HG03442 (cell line): ENCODE data around the gene INSYN2B.
"Not testable (repeated sequence)": the region's sequence is repeated elsewhere in the genome, so short reads cannot be mapped to it uniquely, and the experiment has no call there.

Source experiments
- ATAC-seq: cut with Tn5 transposase; IDR thresholded peaks from one replicate; pipeline ENCODE4 v1.9.1; 2021; ENCODE audit warnings: mild to moderate bottlenecking, moderate library complexity; ENCODE audit not compliant: unreplicated experiment

Gene INSYN2B

GRCh38 chr5:169860585-169860984 lies 119.7 kb downstream of the INSYN2B start:
- peak; percentile 57 for ATAC-seq

- ATAC-seq: no peak
Measured at GRCh38 chr5:169856571-169856970, 123.7 kb downstream of the INSYN2B start.

- ATAC-seq: no peak
Measured at GRCh38 chr5:169851321-169851850, 128.9 kb downstream of the INSYN2B start.

- ATAC-seq: no peak
Measured at GRCh38 chr5:169850409-169850808, 129.9 kb downstream of the INSYN2B start.

- no peak for ATAC-seq
Measured at GRCh38 chr5:169848792-169849191, 131.5 kb downstream of the INSYN2B start.

GRCh38 chr5:169848271-169848670 lies 132.0 kb downstream of the INSYN2B start:
- no peak for ATAC-seq

- ATAC-seq: no peak
Measured at GRCh38 chr5:169847519-169847918, 132.8 kb downstream of the INSYN2B start.

GRCh38 chr5:169842699-169843098 lies 137.6 kb downstream of the INSYN2B start:
- ATAC-seq: no peak

GRCh38 chr5:169840405-169840804 lies 139.9 kb downstream of the INSYN2B start:
- ATAC-seq: no peak

GRCh38 chr5:169838688-169839087 lies 141.6 kb downstream of the INSYN2B start:
- ATAC-seq: peak; percentile 90

- no peak for ATAC-seq
Measured at GRCh38 chr5:169837686-169838085, 142.6 kb downstream of the INSYN2B start.

GRCh38 chr5:169836835-169837536 lies 143.3 kb downstream of the INSYN2B start:
- ATAC-seq: no peak

- ATAC-seq: not testable (repeated sequence)
Measured at GRCh38 chr5:169834540-169834939, 145.8 kb downstream of the INSYN2B start.

GRCh38 chr5:169833681-169834292 lies 146.5 kb downstream of the INSYN2B start:
- not testable (repeated sequence) for ATAC-seq

GRCh38 chr5:169832845-169833244 lies 147.4 kb downstream of the INSYN2B start:
- ATAC-seq: no peak

- no peak for ATAC-seq
Measured at GRCh38 chr5:169832304-169832703, 148.0 kb downstream of the INSYN2B start.

GRCh38 chr5:169831331-169831730 lies 149.0 kb downstream of the INSYN2B start:
- ATAC-seq: no peak

GRCh38 chr5:169828385-169828784 lies 151.9 kb downstream of the INSYN2B start:
- ATAC-seq: peak; percentile 50

- no peak for ATAC-seq
Measured at GRCh38 chr5:169827769-169828168, 152.5 kb downstream of the INSYN2B start.

GRCh38 chr5:169826618-169827017 lies 153.7 kb downstream of the INSYN2B start:
- no peak for ATAC-seq

- ATAC-seq: no peak
Measured at GRCh38 chr5:169817031-169817430, 163.3 kb downstream of the INSYN2B start.

GRCh38 chr5:169814522-169814921 lies 165.8 kb downstream of the INSYN2B start:
- no peak for ATAC-seq
